Endothelial cell (in vitro differentiated cells): Measurements from ENCODE around the gene UTP18. TPM values are rescaled to one million over a fixed set of nuclear protein-coding genes. Genes with fewer than 3 reads are reported as not detected.
A peak's percentile ranks its signal among the peaks of the same experiment; 100 is the strongest.
"Not testable (repeated sequence)": the region's sequence is repeated elsewhere in the genome, so short reads cannot be mapped to it uniquely, and the experiment has no call there.

Experiments used
- DNase-seq: peaks from one replicate; pipeline ENCODE4 v3.0.0; 2021; ENCODE audit warnings: low spot score
- H3K27ac Mint-ChIP-seq: one replicate; pipeline ENCODE4 v1.8.0; 2021; ENCODE audit warnings: mixed read lengths, inconsistent platforms; ENCODE audit not compliant: unreplicated experiment
- H3K27me3 Mint-ChIP-seq: one replicate; pipeline ENCODE4 v1.8.0; 2021; ENCODE audit warnings: mild to moderate bottlenecking, moderate library complexity, mixed read lengths, inconsistent platforms; ENCODE audit not compliant: unreplicated experiment
- H3K36me3 Mint-ChIP-seq: one replicate; pipeline ENCODE4 v1.8.0; 2021; ENCODE audit warnings: mild to moderate bottlenecking, low read depth, mixed read lengths, inconsistent platforms; ENCODE audit not compliant: unreplicated experiment
- H3K4me1 Mint-ChIP-seq: one replicate; pipeline ENCODE4 v1.8.0; 2021; ENCODE audit warnings: mild to moderate bottlenecking, mixed read lengths, inconsistent platforms; ENCODE audit not compliant: unreplicated experiment
- H3K4me3 Mint-ChIP-seq: one replicate; pipeline ENCODE4 v1.8.0; 2021; ENCODE audit warnings: mild to moderate bottlenecking, mixed read lengths, inconsistent platforms; ENCODE audit not compliant: unreplicated experiment
- H3K9me3 Mint-ChIP-seq: one replicate; pipeline ENCODE4 v1.8.0; 2021; ENCODE audit warnings: mixed read lengths, inconsistent platforms; ENCODE audit not compliant: unreplicated experiment
- CTCF ChIP-seq: fragments of 200-600 bp; sonication (generic); IDR thresholded peaks from one replicate; pipeline ENCODE4 v1.5.0; 2021; ENCODE audit warnings: antibody characterized with exemption; ENCODE audit not compliant: unreplicated experiment
- total RNA-seq: library from RNA; stranded (reverse); fragmentation: NEBNext Ultra II Directional; extraction: Animal tissue kit (Norgen Biotek cat#: 25700); gene quantifications from one replicate; pipeline ENCODE4 v1.2.1, GENCODE V29; 2021; ENCODE audit not compliant: unreplicated experiment

UTP18 gene
- total RNA-seq, 1 donor from 2014 or later: 31.5 TPM

DNA sequence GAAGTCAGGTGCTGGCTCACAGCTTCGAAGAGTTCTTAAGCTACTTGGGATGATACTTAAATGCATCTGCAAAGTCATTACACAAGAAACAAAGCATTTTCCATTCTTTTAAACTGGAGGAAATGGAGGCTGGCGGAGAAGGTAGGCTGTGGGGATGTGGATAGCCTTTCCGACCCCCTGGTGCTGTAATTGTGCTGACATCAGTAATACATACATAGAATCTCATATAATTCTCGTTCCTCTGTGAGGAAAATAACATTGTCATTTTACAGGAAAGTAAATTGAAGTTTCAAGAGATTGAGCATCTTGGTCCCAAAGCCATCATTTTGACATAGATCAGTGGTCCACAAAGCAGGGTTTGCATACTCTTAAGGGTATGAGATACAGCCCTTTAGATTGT lies 39.5 kb downstream of the UTP18 start:
- no peaks in the 10 kb centered on the region for H3K27me3 Mint-ChIP-seq
- no peak overlapping the region for H3K27ac Mint-ChIP-seq
- no peaks in the 10 kb centered on the region for H3K4me1 Mint-ChIP-seq
- peaks cover 3% of the 10 kb centered on the region for H3K36me3 Mint-ChIP-seq
- TF ChIP-seq CTCF: no peak
- DNase-seq: no peak
- no peaks in the 10 kb centered on the region for H3K9me3 Mint-ChIP-seq
- H3K4me3 Mint-ChIP-seq: no peak overlapping the region

- no peak for TF ChIP-seq CTCF
- Mint-ChIP-seq H3K9me3 (peaks cover 2% of the 10 kb centered on the region), H3K36me3 (peaks cover 17% of the 10 kb centered on the region), H3K4me1 (no peaks in the 10 kb centered on the region), H3K27me3 (no peaks in the 10 kb centered on the region), H3K27ac (no peak overlapping the region), H3K4me3 (no peak overlapping the region)
- no peak for DNase-seq
Observed at GRCh38 chr17:51305182-51305581, 44.8 kb downstream of the UTP18 start.

GRCh38 chr17:51312003-51312402 lies 51.7 kb downstream of the UTP18 start:
- not testable (repeated sequence) for H3K4me1 Mint-ChIP-seq, H3K27me3 Mint-ChIP-seq, H3K27ac Mint-ChIP-seq, H3K9me3 Mint-ChIP-seq, H3K36me3 Mint-ChIP-seq, H3K4me3 Mint-ChIP-seq, DNase-seq

GRCh38 chr17:51319186-51319585 lies 58.8 kb downstream of the UTP18 start:
- Mint-ChIP-seq H3K4me3 (no peak overlapping the region), H3K9me3 (peaks cover 8% of the 10 kb centered on the region), H3K36me3 (no peaks in the 10 kb centered on the region), H3K27ac (no peak overlapping the region), H3K4me1 (no peaks in the 10 kb centered on the region), H3K27me3 (peaks cover 1% of the 10 kb centered on the region)
- no peak for DNase-seq
- no peak for TF ChIP-seq CTCF

GRCh38 chr17:51322390-51323029 lies 62.2 kb downstream of the UTP18 start:
- no peak for DNase-seq
- no peak overlapping the region for H3K27ac Mint-ChIP-seq
- peaks cover 1% of the 10 kb centered on the region for H3K27me3 Mint-ChIP-seq
- no peak overlapping the region for H3K4me3 Mint-ChIP-seq
- peak; percentile 25 for TF ChIP-seq CTCF
- H3K4me1 Mint-ChIP-seq: no peaks in the 10 kb centered on the region
- H3K9me3 Mint-ChIP-seq: peaks cover 8% of the 10 kb centered on the region
- no peaks in the 10 kb centered on the region for H3K36me3 Mint-ChIP-seq
